Smooth muscle cell (in vitro differentiated cells): ENCODE measurements around the gene SLC35F2. TPM values are rescaled to one million over a fixed set of nuclear protein-coding genes. Genes with fewer than 3 reads are reported as not detected.

ENCODE experiments used
- DNase-seq: peaks from one replicate; lab custom pipeline; 2025; ENCODE audit not compliant: unreplicated experiment; lab: John Stamatoyannopoulos, UW
- H2AFZ ChIP-seq: fragments of 200-600 bp; sonication (generic); 2 replicates; pipeline ENCODE4 v1.6.0; 2016; ENCODE audit warnings: antibody characterized with exemption, low read depth, mild to moderate bottlenecking
- H3F3A ChIP-seq: fragments of 200-600 bp; sonication (generic); 2 replicates; pipeline ENCODE4 v1.6.0; 2017; ENCODE audit warnings: antibody characterized with exemption, low read depth
- H3K27ac ChIP-seq: fragments of 200-600 bp; sonication (generic); 2 replicates; pipeline ENCODE4 v1.5.1; 2016; ENCODE audit warnings: low read depth, mild to moderate bottlenecking
- H3K27me3 ChIP-seq: fragments of 200-600 bp; sonication (generic); 2 replicates; pipeline ENCODE4 v1.6.1; 2016; ENCODE audit warnings: low read depth, mild to moderate bottlenecking
- H3K36me3 ChIP-seq: fragments of 200-600 bp; sonication (generic); 2 replicates; pipeline ENCODE4 v1.5.1; 2016; ENCODE audit warnings: low read depth
- H3K4me1 ChIP-seq: fragments of 200-600 bp; sonication (generic); 2 replicates; pipeline ENCODE4 v1.5.1; 2016; ENCODE audit warnings: low read depth
- H3K4me2 ChIP-seq: fragments of 200-600 bp; sonication (generic); 2 replicates; pipeline ENCODE4 v1.6.0; 2016; ENCODE audit warnings: mild to moderate bottlenecking
- H3K4me3 ChIP-seq: fragments of 200-600 bp; sonication (generic); 2 replicates; pipeline ENCODE4 v1.5.1; 2016; ENCODE audit warnings: mild to moderate bottlenecking
- H3K79me2 ChIP-seq: fragments of 200-600 bp; sonication (generic); 2 replicates; pipeline ENCODE4 v1.6.0; 2016; ENCODE audit warnings: low read depth, mild to moderate bottlenecking
- H3K9ac ChIP-seq: fragments of 200-600 bp; sonication (generic); 2 replicates; pipeline ENCODE4 v1.6.0; 2016; ENCODE audit warnings: low read depth
- H3K9me3 ChIP-seq: fragments of 200-600 bp; sonication (generic); replicated peaks from 2 replicates; pipeline ENCODE4 v1.5.1; 2016; ENCODE audit warnings: low read depth
- H4K20me1 ChIP-seq: fragments of 200-600 bp; sonication (generic); 2 replicates; pipeline ENCODE4 v1.6.0; 2016; ENCODE audit warnings: low read depth
- WGBS: methylation state at CpG from one replicate; pipeline ENCODE4 v1.1.7; 2016; ENCODE audit warnings: low lambda C conversion rate; 5-methylcytosine and 5-hydroxymethylcytosine counted together
- polyA plus RNA-seq: library from polyadenylated mRNA; unstranded; fragments of >200 nt; fragmentation: Nextera tagmentation; extraction: Ambion mirVana; gene quantifications from 2 replicates; pipeline ENCODE4 v1.2.1, GENCODE V29; 2016
- total RNA-seq: library from RNA; depleted of rRNA; stranded (reverse); fragments of >200 nt; gene quantifications from 2 replicates; pipeline ENCODE4 v1.2.3, GENCODE V29; 2014
- TF ChIP-seq, protein P1 (sequence below): fragments of 200-600 bp; sonication (generic); IDR thresholded peaks from 2 replicates; pipeline ENCODE4 v1.5.1; 2017; ENCODE audit warnings: borderline replicate concordance, mild to moderate bottlenecking, antibody characterized with exemption; ENCODE audit not compliant: insufficient read depth, poor library complexity, severe bottlenecking

The SLC35F2 gene
- total and polyA plus RNA-seq, 2 experiments from 2014 or later = 2.4 to 7.8 TPM

- Histone ChIP-seq H3K27ac (no peak overlapping the region), H3K4me2 (no peak overlapping the region), H3F3A (no peaks in the 10 kb centered on the region), H3K36me3 (no peaks in the 10 kb centered on the region), H3K4me3 (no peak overlapping the region), H3K9ac (no peak overlapping the region), H3K27me3 (no peaks in the 10 kb centered on the region), H3K79me2 (no peaks in the 10 kb centered on the region), H3K9me3 (no peaks in the 10 kb centered on the region), H3K4me1 (no peaks in the 10 kb centered on the region), H4K20me1 (no peaks in the 10 kb centered on the region), H2AFZ (no peak overlapping the region)
- no peak for DNase-seq
- TF ChIP-seq, protein P1, sequence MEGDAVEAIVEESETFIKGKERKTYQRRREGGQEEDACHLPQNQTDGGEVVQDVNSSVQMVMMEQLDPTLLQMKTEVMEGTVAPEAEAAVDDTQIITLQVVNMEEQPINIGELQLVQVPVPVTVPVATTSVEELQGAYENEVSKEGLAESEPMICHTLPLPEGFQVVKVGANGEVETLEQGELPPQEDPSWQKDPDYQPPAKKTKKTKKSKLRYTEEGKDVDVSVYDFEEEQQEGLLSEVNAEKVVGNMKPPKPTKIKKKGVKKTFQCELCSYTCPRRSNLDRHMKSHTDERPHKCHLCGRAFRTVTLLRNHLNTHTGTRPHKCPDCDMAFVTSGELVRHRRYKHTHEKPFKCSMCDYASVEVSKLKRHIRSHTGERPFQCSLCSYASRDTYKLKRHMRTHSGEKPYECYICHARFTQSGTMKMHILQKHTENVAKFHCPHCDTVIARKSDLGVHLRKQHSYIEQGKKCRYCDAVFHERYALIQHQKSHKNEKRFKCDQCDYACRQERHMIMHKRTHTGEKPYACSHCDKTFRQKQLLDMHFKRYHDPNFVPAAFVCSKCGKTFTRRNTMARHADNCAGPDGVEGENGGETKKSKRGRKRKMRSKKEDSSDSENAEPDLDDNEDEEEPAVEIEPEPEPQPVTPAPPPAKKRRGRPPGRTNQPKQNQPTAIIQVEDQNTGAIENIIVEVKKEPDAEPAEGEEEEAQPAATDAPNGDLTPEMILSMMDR = peak; percentile 4
- 65% methylated on average over 3 of the region's 3 CpGs for WGBS
Measured at GRCh38 chr11:107780775-107781174, 77.8 kb downstream of the SLC35F2 start.

DNA sequence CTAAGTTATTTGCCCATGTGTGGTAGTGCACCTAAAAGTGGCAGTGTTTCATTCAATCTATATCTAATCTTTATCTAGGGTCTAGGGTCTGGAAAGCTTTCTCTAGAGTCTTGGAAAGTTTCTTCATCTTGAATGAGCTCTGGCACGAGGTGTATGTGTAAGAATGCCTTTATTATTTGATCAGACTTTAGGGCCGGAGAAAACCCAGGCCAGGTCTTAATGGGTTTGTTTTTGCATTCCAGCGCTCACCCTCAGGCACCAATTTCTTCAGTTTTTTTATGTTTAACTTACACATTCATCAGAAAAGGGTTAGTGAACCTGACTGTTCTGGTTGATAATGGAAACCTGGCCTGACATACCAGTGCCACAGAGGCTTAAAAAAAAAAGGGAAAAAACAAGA is 78.5 kb downstream of the SLC35F2 start:
- H3K9ac ChIP-seq = no peak overlapping the region
- 52% methylated on average over 3 of the region's 3 CpGs for WGBS
- no peak overlapping the region for H3K4me3 ChIP-seq
- H3F3A ChIP-seq = no peaks in the 10 kb centered on the region
- no peaks in the 10 kb centered on the region for H4K20me1 ChIP-seq
- H3K36me3 ChIP-seq = no peaks in the 10 kb centered on the region
- no peak overlapping the region for H3K27ac ChIP-seq
- H3K79me2 ChIP-seq = no peaks in the 10 kb centered on the region
- no peaks in the 10 kb centered on the region for H3K9me3 ChIP-seq
- TF ChIP-seq, protein P1 = no peak
- H3K27me3 ChIP-seq = no peaks in the 10 kb centered on the region
- H3K4me2 ChIP-seq = no peak overlapping the region
- no peaks in the 10 kb centered on the region for H3K4me1 ChIP-seq
- DNase-seq = no peak
- no peak overlapping the region for H2AFZ ChIP-seq

DNA sequence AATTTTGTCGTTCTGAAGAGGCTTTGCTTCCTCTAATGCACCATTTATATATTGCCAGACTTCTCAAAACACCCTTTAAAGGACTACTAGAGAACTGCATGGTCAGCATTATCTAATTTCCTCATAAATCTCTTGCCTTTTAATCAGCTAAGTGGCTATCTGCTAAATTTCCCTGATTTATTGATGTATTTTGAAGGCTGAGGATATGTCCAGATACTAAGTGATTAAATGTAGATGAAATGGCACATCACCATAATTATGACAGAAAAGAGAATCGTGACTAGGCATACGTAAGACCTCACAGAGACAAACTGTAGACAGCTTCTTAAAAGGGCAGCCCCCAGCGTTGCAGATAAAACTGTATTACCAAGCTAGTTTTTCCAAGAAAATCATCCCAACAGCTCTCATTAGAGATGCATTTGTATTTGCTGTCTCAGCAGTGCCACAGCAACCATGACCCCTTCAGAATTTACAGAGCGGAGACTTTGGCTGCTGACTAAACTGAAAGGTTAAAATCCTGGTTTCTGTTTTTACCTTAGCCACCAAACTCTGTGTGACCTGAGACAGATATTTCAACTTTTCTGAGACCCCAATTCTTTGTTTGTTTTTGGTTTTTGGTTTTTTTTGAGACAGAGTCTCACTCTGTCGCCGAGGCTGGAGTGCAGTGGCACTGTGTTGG is 79.6 kb downstream of the SLC35F2 start:
- H3K9me3 ChIP-seq = no peaks in the 10 kb centered on the region
- H3K79me2 ChIP-seq = no peaks in the 10 kb centered on the region
- no peak overlapping the region for H3K4me2 ChIP-seq
- no peak overlapping the region for H2AFZ ChIP-seq
- no peak for DNase-seq
- H3K4me3 ChIP-seq = no peak overlapping the region
- H3K27me3 ChIP-seq = no peaks in the 10 kb centered on the region
- no peak overlapping the region for H3K9ac ChIP-seq
- TF ChIP-seq, protein P1 = no peak
- no peaks in the 10 kb centered on the region for H3K36me3 ChIP-seq
- no peaks in the 10 kb centered on the region for H3F3A ChIP-seq
- no peak overlapping the region for H3K27ac ChIP-seq
- H4K20me1 ChIP-seq = no peaks in the 10 kb centered on the region
- H3K4me1 ChIP-seq = no peaks in the 10 kb centered on the region
- WGBS = 78% methylated on average over 7 of the region's 7 CpGs

- no peak for DNase-seq
- H3K36me3 ChIP-seq = no peaks in the 10 kb centered on the region
- H3K4me2 ChIP-seq = no peak overlapping the region
- H3K9ac ChIP-seq = no peak overlapping the region
- no peaks in the 10 kb centered on the region for H3K27me3 ChIP-seq
- 68% methylated on average over 2 of the region's 2 CpGs for WGBS
- no peaks in the 10 kb centered on the region for H3F3A ChIP-seq
- TF ChIP-seq, protein P1 = no peak
- no peak overlapping the region for H3K27ac ChIP-seq
- H3K79me2 ChIP-seq = no peaks in the 10 kb centered on the region
- H3K4me3 ChIP-seq = no peak overlapping the region
- no peaks in the 10 kb centered on the region for H4K20me1 ChIP-seq
- H3K4me1 ChIP-seq = no peaks in the 10 kb centered on the region
- no peaks in the 10 kb centered on the region for H3K9me3 ChIP-seq
- no peak overlapping the region for H2AFZ ChIP-seq
Measured at GRCh38 chr11:107777110-107777509, 81.5 kb downstream of the SLC35F2 start.
